ENCODE measurements around the gene PPM1B.

GRCh38 chr2:44130441-44130840, 38.2 kb upstream of the PPM1B start:
- TF ChIP-seq POLR2A (IDR thresholded peaks at IDR 0.05) (no peak), CTCF (IDR thresholded peaks at IDR 0.05) (no peak)

All from body of pancreas (tissue), 4 donors.